Measurements from ENCODE around the gene DOCK9.

DNA sequence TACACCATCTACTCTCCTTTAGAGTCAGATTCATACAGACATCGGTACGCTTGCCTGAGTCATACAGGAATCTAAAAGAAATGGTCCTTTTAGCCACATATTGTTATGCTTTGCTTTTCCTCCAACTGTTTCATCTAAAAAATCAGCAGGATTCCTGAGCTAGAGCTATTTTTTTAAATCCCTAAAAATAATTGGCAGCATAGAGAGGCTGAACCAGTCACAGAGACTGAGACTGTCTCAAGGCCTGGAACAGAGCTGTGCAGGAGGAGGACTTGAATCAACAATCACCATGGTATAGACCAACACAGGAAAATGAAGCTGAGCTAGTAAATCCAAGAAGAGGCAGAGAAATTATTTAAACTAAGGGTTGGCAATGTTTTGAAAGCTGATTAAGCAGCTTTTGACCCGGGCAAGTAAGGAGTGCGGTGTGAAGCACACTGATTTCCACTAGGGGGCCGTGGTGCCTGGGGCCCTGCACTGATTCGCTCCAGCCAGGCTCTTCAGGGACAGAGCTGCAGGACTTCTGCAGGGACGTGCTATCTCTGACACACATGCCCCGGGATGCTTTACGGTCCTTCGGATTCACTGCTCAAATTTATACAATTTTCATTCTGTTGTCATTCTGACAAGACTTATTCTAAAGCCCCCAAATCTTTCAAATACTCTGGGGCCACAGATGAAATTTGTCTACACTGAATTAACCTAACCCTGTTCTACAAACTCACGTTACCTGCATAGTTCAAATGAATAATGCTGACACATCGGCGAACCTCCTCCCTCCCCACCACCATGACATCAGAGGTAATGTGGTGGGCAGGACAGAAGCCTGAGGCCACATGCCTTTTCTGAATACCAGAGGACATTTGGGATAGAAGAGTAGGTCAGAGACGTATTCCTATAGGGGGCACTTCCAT lies 137.8 kb downstream of the DOCK9 start:
- TF ChIP-seq, protein P1, sequence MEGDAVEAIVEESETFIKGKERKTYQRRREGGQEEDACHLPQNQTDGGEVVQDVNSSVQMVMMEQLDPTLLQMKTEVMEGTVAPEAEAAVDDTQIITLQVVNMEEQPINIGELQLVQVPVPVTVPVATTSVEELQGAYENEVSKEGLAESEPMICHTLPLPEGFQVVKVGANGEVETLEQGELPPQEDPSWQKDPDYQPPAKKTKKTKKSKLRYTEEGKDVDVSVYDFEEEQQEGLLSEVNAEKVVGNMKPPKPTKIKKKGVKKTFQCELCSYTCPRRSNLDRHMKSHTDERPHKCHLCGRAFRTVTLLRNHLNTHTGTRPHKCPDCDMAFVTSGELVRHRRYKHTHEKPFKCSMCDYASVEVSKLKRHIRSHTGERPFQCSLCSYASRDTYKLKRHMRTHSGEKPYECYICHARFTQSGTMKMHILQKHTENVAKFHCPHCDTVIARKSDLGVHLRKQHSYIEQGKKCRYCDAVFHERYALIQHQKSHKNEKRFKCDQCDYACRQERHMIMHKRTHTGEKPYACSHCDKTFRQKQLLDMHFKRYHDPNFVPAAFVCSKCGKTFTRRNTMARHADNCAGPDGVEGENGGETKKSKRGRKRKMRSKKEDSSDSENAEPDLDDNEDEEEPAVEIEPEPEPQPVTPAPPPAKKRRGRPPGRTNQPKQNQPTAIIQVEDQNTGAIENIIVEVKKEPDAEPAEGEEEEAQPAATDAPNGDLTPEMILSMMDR (IDR thresholded peaks at IDR 0.05; ENCODE audit: low read length): peak; percentile 82
- no peak for TF ChIP-seq EZH2phosphoT487 (IDR thresholded peaks at IDR 0.05; ENCODE audit: low read length)
